Activated CD8-positive, alpha-beta T cell treated with anti-CD3 and anti-CD28 coated beads for 36 hours (primary cell): Measurements from ENCODE around the gene CLMN. TPM values are rescaled to one million over a fixed set of nuclear protein-coding genes. Genes with fewer than 3 reads are reported as not detected.
"Not testable (repeated sequence)": the region's sequence is repeated elsewhere in the genome, so short reads cannot be mapped to it uniquely, and the experiment has no call there.

Experiments
- ATAC-seq: fragments of 200-7000 bp; cut with Tn5 transposase; one replicate; pipeline ENCODE4 v1.10.0; 2021; ENCODE audit warnings: mild to moderate bottlenecking, moderate library complexity
- CTCF ChIA-PET: fragments of 350-600 bp; sonication (Branson Sonifier 250); formaldehyde crosslinking; loops from one replicate; lab custom pipeline; 2021; ENCODE audit warnings: antibody characterized with exemption; lab: Charles Lee
- POLR2A ChIA-PET: fragments of 350-600 bp; sonication (Branson Sonifier 250); formaldehyde crosslinking; loops from one replicate; lab custom pipeline; 2021; ENCODE audit warnings: antibody characterized with exemption; lab: Charles Lee
- DNase-seq: peaks from one replicate; pipeline ENCODE4 v3.0.0-alpha.2; 2020
- H3K27ac Mint-ChIP-seq: one replicate; pipeline ENCODE4 v1.8.0; 2021; ENCODE audit warnings: mild to moderate bottlenecking, mixed read lengths
- H3K27me3 Mint-ChIP-seq: one replicate; pipeline ENCODE4 v1.8.0; 2021; ENCODE audit warnings: mixed read lengths
- H3K36me3 Mint-ChIP-seq: one replicate; pipeline ENCODE4 v1.8.0; 2021; ENCODE audit warnings: low read depth, mixed read lengths
- H3K4me1 Mint-ChIP-seq: one replicate; pipeline ENCODE4 v1.8.0; 2021; ENCODE audit warnings: low read depth, mixed read lengths
- H3K4me3 Mint-ChIP-seq: one replicate; pipeline ENCODE4 v1.8.0; 2021; ENCODE audit warnings: mild to moderate bottlenecking, moderate library complexity, mixed read lengths
- H3K9me3 Mint-ChIP-seq: one replicate; pipeline ENCODE4 v1.8.0; 2021; ENCODE audit warnings: mixed read lengths
- CTCF ChIP-seq: fragments of 200-600 bp; IDR thresholded peaks from one replicate; pipeline ENCODE4 v1.8.0; 2022; ENCODE audit warnings: antibody characterized with exemption, mild to moderate bottlenecking
- intact Hi-C: fragments of 100-400 bp; cut with micrococcal nuclease; formaldehyde crosslinking; loops from one replicate; pipeline ENCODE4 v1.10.0; 2022
- total RNA-seq, 2 experiments: library from RNA; stranded (reverse); gene quantifications; one replicate each; pipeline ENCODE4 v1.2.3, GENCODE V29; 2021

Gene CLMN
- total RNA-seq, 2 experiments from 2014 or later: 0.31 to 0.59 TPM

- Mint-ChIP-seq H3K4me3 (no peak overlapping the region), H3K4me1 (peaks cover 74% of the 10 kb centered on the region), H3K36me3 (peaks cover 22% of the 10 kb centered on the region), H3K27ac (no peak overlapping the region), H3K9me3 (peaks cover 7% of the 10 kb centered on the region), H3K27me3 (no peaks in the 10 kb centered on the region)
- CTCF ChIA-PET: no interaction called here
- DNase-seq (no peak), ATAC-seq (peak; percentile 49)
- intact Hi-C loops: no loop called here
- no peak for TF ChIP-seq CTCF
- POLR2A ChIA-PET: no interaction called here
Measured at GRCh38 chr14:95140060-95140858, 179.4 kb downstream of the CLMN start.

- Mint-ChIP-seq H3K4me1 (peaks cover 71% of the 10 kb centered on the region), H3K27me3 (no peaks in the 10 kb centered on the region), H3K36me3 (peaks cover 18% of the 10 kb centered on the region), H3K4me3 (no peak overlapping the region), H3K9me3 (no peaks in the 10 kb centered on the region), H3K27ac (no peak overlapping the region)
- no peak for TF ChIP-seq CTCF
- intact Hi-C loops: no loop called here
- ATAC-seq: no peak
- no peak for DNase-seq
- ChIA-PET CTCF (no interaction called here), POLR2A (no interaction called here)
Measured at GRCh38 chr14:95138876-95139275, 180.8 kb downstream of the CLMN start.

- CTCF ChIA-PET, ATAC-seq, H3K27me3 Mint-ChIP-seq, intact Hi-C loops, H3K4me3 Mint-ChIP-seq, DNase-seq, H3K9me3 Mint-ChIP-seq: not testable (repeated sequence)
- POLR2A ChIA-PET: interaction anchor here (0.9 kb wide), 1 partner anchor 19 kb away, joined by 3 read pairs; no protein-coding TSS in a partner anchor
- H3K36me3 Mint-ChIP-seq: peaks cover 19% of the 10 kb centered on the region
- peaks cover 68% of the 10 kb centered on the region for H3K4me1 Mint-ChIP-seq
- H3K27ac Mint-ChIP-seq: peak overlapping the region; percentile 81
Measured at GRCh38 chr14:95138455-95138854, 181.3 kb downstream of the CLMN start.

GRCh38 chr14:95137804-95138167 is 181.9 kb downstream of the CLMN start:
- no peak for TF ChIP-seq CTCF
- ATAC-seq (no peak), DNase-seq (no peak)
- Mint-ChIP-seq H3K4me1 (peaks cover 65% of the 10 kb centered on the region), H3K27me3 (no peaks in the 10 kb centered on the region), H3K4me3 (no peak overlapping the region), H3K36me3 (peaks cover 24% of the 10 kb centered on the region), H3K9me3 (no peaks in the 10 kb centered on the region), H3K27ac (no peak overlapping the region)
- intact Hi-C loops: no loop called here
- CTCF ChIA-PET: interaction anchor here (0.7 kb wide), 1 partner anchor 11 kb away, joined by 3 read pairs; no protein-coding TSS in a partner anchor
- POLR2A ChIA-PET: interaction anchor here (0.9 kb wide), 1 partner anchor 20 kb away, joined by 3 read pairs; no protein-coding TSS in a partner anchor

GRCh38 chr14:95137164-95137803 is 182.4 kb downstream of the CLMN start:
- Mint-ChIP-seq H3K27ac (no peak overlapping the region), H3K4me1 (peaks cover 61% of the 10 kb centered on the region), H3K36me3 (peaks cover 26% of the 10 kb centered on the region), H3K9me3 (no peaks in the 10 kb centered on the region), H3K4me3 (no peak overlapping the region), H3K27me3 (no peaks in the 10 kb centered on the region)
- CTCF ChIA-PET: interaction anchor here (0.7 kb wide), 1 partner anchor 10 kb away, joined by 3 read pairs; no protein-coding TSS in a partner anchor
- POLR2A ChIA-PET: no interaction called here
- TF ChIP-seq CTCF: no peak
- ATAC-seq (no peak), DNase-seq (no peak)
- intact Hi-C loops: no loop called here
